VCaP (cell line): Measurements from ENCODE around the gene PNPLA5.

ENCODE experiments used
- H3K27ac ChIP-seq: fragments of 450-650 bp; 2 replicates; pipeline ENCODE4 v1.5.1; 2017
- CTCF ChIP-seq: fragments of 450-650 bp; conservative IDR thresholded peaks from 2 replicates; pipeline ENCODE4 v1.5.1; 2017; ENCODE audit warnings: mild to moderate bottlenecking, moderate library complexity

PNPLA5 gene

GRCh38 chr22:43832393-43833265 lies 59.2 kb downstream of the PNPLA5 start:
- TF ChIP-seq CTCF, result no peak
- H3K27ac ChIP-seq, result no peak overlapping the region

GRCh38 chr22:43831561-43832392 lies 60.0 kb downstream of the PNPLA5 start:
- H3K27ac ChIP-seq, result no peak overlapping the region
- TF ChIP-seq CTCF, result no peak

GRCh38 chr22:43830931-43831560 lies 60.8 kb downstream of the PNPLA5 start:
- TF ChIP-seq CTCF, result no peak
- no peak overlapping the region for H3K27ac ChIP-seq

GRCh38 chr22:43829904-43830851 lies 61.6 kb downstream of the PNPLA5 start:
- TF ChIP-seq CTCF, result no peak
- H3K27ac ChIP-seq, result no peak overlapping the region
